ENCODE data around the gene LPP.

- TF ChIP-seq POLR2A (IDR thresholded peaks at IDR 0.05) (no peak), CTCF (IDR thresholded peaks at IDR 0.05) (no peak)
Measured at GRCh38 chr3:188204526-188204925, 50.6 kb downstream of the LPP start.
